Panc1 (cell line): ENCODE results near the gene KYNU. TPM values are rescaled to one million over a fixed set of nuclear protein-coding genes. Genes with fewer than 3 reads are reported as not detected.

ENCODE experiments used
- ATAC-seq: fragments of 200-7000 bp; cut with Tn5 transposase; 2 replicates; pipeline ENCODE4 v1.9.1; 2020; ENCODE audit warnings: mild to moderate bottlenecking, moderate library complexity
- BruUV-seq: library from RNA; stranded (reverse); fragments of 400-500 nt; replicated peaks from 2 replicates; lab custom pipeline; 2021; lab: Mats Ljungman, UMichigan
- CTCF ChIA-PET: fragments of 300-600 bp; sonication (Branson Sonifier 250); formaldehyde crosslinking; loops from one replicate; lab custom pipeline; 2022; ENCODE audit warnings: antibody characterized with exemption; lab: Charles Lee
- POLR2A ChIA-PET: fragments of 300-600 bp; sonication (Branson Sonifier 250); formaldehyde crosslinking; loops from one replicate; lab custom pipeline; 2022; ENCODE audit warnings: antibody characterized with exemption; lab: Charles Lee
- DNase-seq: peaks from one replicate; pipeline ENCODE4 v3.0.0-alpha.2; 2010; ENCODE audit warnings: low read depth, low spot score
- H3K27ac ChIP-seq: 2 replicates; pipeline ENCODE4 v1.5.1; 2011; ENCODE audit warnings: mild to moderate bottlenecking, low read length, inconsistent platforms
- H3K27me3 ChIP-seq: fragments of 200-500 bp; sonication (Bioruptor generic); 2 replicates; pipeline ENCODE4 v1.6.0; 2014; ENCODE audit warnings: low read length, inconsistent platforms; ENCODE audit not compliant: control insufficient read depth, insufficient read depth
- H3K36me3 ChIP-seq: fragments of 200-500 bp; sonication (Bioruptor generic); 2 replicates; pipeline ENCODE4 v1.5.1; 2014; ENCODE audit warnings: inconsistent platforms, mild to moderate bottlenecking, low read length, moderate library complexity; ENCODE audit not compliant: control insufficient read depth, insufficient read depth
- H3K4me1 ChIP-seq: 2 replicates; pipeline ENCODE4 v1.5.1; 2011; ENCODE audit warnings: inconsistent platforms, mild to moderate bottlenecking, low read length, moderate library complexity; ENCODE audit not compliant: control insufficient read depth, insufficient read depth
- H3K4me3 ChIP-seq, 2 experiments: 2 replicates each; pipeline ENCODE4 v1.5.1; 2011 to 2012; ENCODE audit warnings: low read depth in 2 of 2, low read length in 2 of 2, mild to moderate bottlenecking in 2 of 2, inconsistent platforms in 1 of 2, moderate library complexity in 1 of 2
- H3K9me3 ChIP-seq: fragments of 200-500 bp; sonication (Bioruptor generic); 2 replicates; pipeline ENCODE4 v1.5.1; 2014; ENCODE audit warnings: low read depth, mild to moderate bottlenecking, inconsistent platforms, low read length, moderate library complexity; ENCODE audit not compliant: control insufficient read depth, insufficient read depth
- POLR2AphosphoS5 ChIP-seq: IDR thresholded peaks from 2 replicates; pipeline ENCODE4 v1.6.1; 2012; ENCODE audit warnings: mild to moderate bottlenecking, low read depth, low read length, moderate library complexity
- SIN3A ChIP-seq: IDR thresholded peaks from 2 replicates; pipeline ENCODE4 v1.6.1; 2012; ENCODE audit warnings: low read depth, mild to moderate bottlenecking, low read length, moderate library complexity, borderline replicate concordance; ENCODE audit not compliant: insufficient read depth
- TCF7L2 ChIP-seq: IDR thresholded peaks from 2 replicates; pipeline ENCODE4 v1.6.1; 2011; ENCODE audit warnings: mild to moderate bottlenecking, low read depth, low read length, inconsistent platforms
- in situ Hi-C: cut with HindIII; loops from 2 replicates; pipeline ENCODE4 v1.10.0; 2016; ENCODE audit warnings: low sequenced_read_pairs, low pct_unique_long_range_greater_than_20kb
- intact Hi-C: fragments of 100-400 bp; cut with micrococcal nuclease; formaldehyde crosslinking; loops from one replicate; pipeline ENCODE4 v1.10.0; 2022; ENCODE audit not compliant: unreplicated experiment
- total RNA-seq: library from RNA; stranded (reverse); gene quantifications from one replicate; pipeline ENCODE4 v1.2.1, GENCODE V29; 2021; ENCODE audit not compliant: unreplicated experiment
- TF ChIP-seq, protein P1 (sequence below): fragments of 450-650 bp; IDR thresholded peaks from 2 replicates; pipeline ENCODE4 v1.5.1; 2017; ENCODE audit warnings: mild to moderate bottlenecking
- TF ChIP-seq, protein P2 (sequence below), 2 experiments: IDR thresholded peaks; 2 replicates each; pipeline ENCODE4 v1.6.1; 2011 to 2012; ENCODE audit warnings: low read depth in 2 of 2, control low read depth in 1 of 2, low read length in 1 of 2, mild to moderate bottlenecking in 1 of 2, moderate library complexity in 1 of 2; ENCODE audit not compliant: insufficient read depth in 1 of 2

KYNU gene
- total RNA-seq, 1 experiment from 2014 or later, result not detected

DNA sequence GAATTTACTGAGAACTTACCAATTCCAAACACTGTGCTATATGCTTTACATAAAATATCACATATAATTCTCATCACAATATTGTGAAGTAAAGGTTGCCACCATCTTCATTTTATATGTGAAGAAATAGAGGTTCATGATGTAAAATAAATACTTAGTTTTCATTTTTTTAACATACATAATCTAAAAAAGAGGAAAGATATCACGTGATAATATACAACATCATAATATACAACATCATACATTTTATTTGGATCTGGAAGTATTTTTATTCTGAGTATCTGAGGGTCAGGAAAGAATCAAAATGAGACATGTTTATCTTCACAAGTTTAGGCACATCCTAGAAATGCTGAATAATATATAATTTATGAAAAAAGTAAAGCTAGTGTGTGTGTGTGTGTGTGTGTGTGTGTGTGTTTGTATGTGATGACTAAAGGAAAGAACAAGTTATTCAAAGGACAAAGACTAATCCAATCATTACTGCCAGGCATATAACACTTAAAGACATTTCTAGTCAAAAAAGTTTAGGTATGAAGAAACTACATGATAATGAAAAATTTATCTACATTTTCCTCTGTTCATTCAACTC, 186.2 kb downstream of the KYNU start:
- no TSS peak for BruUV-seq
- intact Hi-C loops, result no loop called here
- in situ Hi-C loops, result no loop called here

DNA sequence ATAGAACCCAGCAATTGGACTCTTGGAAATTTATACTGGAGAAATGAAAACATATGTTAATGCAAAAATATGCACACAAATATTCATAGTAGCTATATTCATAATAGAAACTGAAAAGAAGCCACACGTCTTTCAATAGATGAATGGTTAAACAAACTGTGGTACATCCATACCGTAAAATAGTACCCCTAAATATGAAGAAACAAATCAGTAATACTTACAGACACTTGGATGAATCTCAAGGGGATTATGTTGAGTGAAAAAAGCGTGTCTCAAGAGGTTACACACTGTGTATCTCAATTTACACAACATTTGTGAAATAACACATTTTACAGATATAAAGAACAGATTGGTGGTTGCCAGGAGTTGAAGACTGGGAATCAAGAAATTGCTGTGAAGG, 190.6 kb downstream of the KYNU start:
- Histone ChIP-seq H3K36me3 (no peaks in the 10 kb centered on the region), H3K4me1 (no peaks in the 10 kb centered on the region), H3K27ac (no peak overlapping the region), H3K27me3 (no peaks in the 10 kb centered on the region), H3K9me3 (no peaks in the 10 kb centered on the region), H3K4me3 (no peak overlapping the region)
- TF ChIP-seq SIN3A (no peak), TCF7L2 (no peak), POLR2AphosphoS5 (no peak)
- TF ChIP-seq, protein P1, sequence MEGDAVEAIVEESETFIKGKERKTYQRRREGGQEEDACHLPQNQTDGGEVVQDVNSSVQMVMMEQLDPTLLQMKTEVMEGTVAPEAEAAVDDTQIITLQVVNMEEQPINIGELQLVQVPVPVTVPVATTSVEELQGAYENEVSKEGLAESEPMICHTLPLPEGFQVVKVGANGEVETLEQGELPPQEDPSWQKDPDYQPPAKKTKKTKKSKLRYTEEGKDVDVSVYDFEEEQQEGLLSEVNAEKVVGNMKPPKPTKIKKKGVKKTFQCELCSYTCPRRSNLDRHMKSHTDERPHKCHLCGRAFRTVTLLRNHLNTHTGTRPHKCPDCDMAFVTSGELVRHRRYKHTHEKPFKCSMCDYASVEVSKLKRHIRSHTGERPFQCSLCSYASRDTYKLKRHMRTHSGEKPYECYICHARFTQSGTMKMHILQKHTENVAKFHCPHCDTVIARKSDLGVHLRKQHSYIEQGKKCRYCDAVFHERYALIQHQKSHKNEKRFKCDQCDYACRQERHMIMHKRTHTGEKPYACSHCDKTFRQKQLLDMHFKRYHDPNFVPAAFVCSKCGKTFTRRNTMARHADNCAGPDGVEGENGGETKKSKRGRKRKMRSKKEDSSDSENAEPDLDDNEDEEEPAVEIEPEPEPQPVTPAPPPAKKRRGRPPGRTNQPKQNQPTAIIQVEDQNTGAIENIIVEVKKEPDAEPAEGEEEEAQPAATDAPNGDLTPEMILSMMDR, result no peak
- TF ChIP-seq, protein P2, sequence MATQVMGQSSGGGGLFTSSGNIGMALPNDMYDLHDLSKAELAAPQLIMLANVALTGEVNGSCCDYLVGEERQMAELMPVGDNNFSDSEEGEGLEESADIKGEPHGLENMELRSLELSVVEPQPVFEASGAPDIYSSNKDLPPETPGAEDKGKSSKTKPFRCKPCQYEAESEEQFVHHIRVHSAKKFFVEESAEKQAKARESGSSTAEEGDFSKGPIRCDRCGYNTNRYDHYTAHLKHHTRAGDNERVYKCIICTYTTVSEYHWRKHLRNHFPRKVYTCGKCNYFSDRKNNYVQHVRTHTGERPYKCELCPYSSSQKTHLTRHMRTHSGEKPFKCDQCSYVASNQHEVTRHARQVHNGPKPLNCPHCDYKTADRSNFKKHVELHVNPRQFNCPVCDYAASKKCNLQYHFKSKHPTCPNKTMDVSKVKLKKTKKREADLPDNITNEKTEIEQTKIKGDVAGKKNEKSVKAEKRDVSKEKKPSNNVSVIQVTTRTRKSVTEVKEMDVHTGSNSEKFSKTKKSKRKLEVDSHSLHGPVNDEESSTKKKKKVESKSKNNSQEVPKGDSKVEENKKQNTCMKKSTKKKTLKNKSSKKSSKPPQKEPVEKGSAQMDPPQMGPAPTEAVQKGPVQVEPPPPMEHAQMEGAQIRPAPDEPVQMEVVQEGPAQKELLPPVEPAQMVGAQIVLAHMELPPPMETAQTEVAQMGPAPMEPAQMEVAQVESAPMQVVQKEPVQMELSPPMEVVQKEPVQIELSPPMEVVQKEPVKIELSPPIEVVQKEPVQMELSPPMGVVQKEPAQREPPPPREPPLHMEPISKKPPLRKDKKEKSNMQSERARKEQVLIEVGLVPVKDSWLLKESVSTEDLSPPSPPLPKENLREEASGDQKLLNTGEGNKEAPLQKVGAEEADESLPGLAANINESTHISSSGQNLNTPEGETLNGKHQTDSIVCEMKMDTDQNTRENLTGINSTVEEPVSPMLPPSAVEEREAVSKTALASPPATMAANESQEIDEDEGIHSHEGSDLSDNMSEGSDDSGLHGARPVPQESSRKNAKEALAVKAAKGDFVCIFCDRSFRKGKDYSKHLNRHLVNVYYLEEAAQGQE (IDR thresholded peaks at IDR 0.05; ENCODE audit: insufficient read depth in 1 of 2, low read depth in 2 of 2, low read length in 1 of 2), result no peak
- intact Hi-C loops, result no loop called here
- ChIA-PET CTCF (no interaction called here), POLR2A (no interaction called here)
- DNase-seq (no peak), ATAC-seq (no peak)
- in situ Hi-C loops, result no loop called here
- BruUV-seq, result no TSS peak

More for the DNA sequence above, 186.2 kb downstream of the KYNU start:
- no peaks in the 10 kb centered on the region for H3K9me3 ChIP-seq
- no peak overlapping the region for H3K4me3 ChIP-seq
- ChIA-PET CTCF (no interaction called here), POLR2A (no interaction called here)
- ATAC-seq (no peak), DNase-seq (no peak)
- H3K36me3 ChIP-seq, result no peaks in the 10 kb centered on the region; the same call in 1 of the 2 replicates
- no peaks in the 10 kb centered on the region for H3K27me3 ChIP-seq
- TF ChIP-seq TCF7L2, result no peak
- TF ChIP-seq POLR2AphosphoS5, result no peak
- TF ChIP-seq, protein P2 (IDR thresholded peaks at IDR 0.05; ENCODE audit: insufficient read depth in 1 of 2, low read depth in 2 of 2, low read length in 1 of 2), result no peak
- no peak for TF ChIP-seq SIN3A
- TF ChIP-seq, protein P1, result no peak
- no peak overlapping the region for H3K27ac ChIP-seq
- no peaks in the 10 kb centered on the region for H3K4me1 ChIP-seq
